NB4 (cell line): ENCODE results near the gene STOX1.
"Not testable (repeated sequence)": the region's sequence is repeated elsewhere in the genome, so short reads cannot be mapped to it uniquely, and the experiment has no call there.

Source experiments
- DNase-seq: peaks from one replicate; pipeline ENCODE4 v3.0.0; 2010; ENCODE audit warnings: low read depth
- H3K4me3 ChIP-seq: one replicate; pipeline ENCODE4 v1.5.1; 2011; ENCODE audit warnings: mild to moderate bottlenecking, low read depth, low read length, moderate library complexity
- CTCF ChIP-seq: IDR thresholded peaks from one replicate; pipeline ENCODE4 v1.5.1; 2012; ENCODE audit warnings: low read depth, low read length
- MAX ChIP-seq: IDR thresholded peaks from 2 replicates; pipeline ENCODE4 v1.6.1; 2011; ENCODE audit warnings: low read depth, low read length
- MYC ChIP-seq: IDR thresholded peaks from 2 replicates; pipeline ENCODE4 v1.6.1; 2011; ENCODE audit warnings: low read depth, low read length
- POLR2A ChIP-seq: IDR thresholded peaks from 2 replicates; pipeline ENCODE4 v1.6.1; 2011; ENCODE audit warnings: mild to moderate bottlenecking; ENCODE audit not compliant: insufficient read length; ENCODE audit errors: extremely low read depth

STOX1 gene

GRCh38 chr10:68934994-68935393, 107.7 kb downstream of the STOX1 start:
- TF ChIP-seq MYC (no peak), CTCF (no peak), POLR2A (no peak), MAX (no peak)
- H3K4me3 ChIP-seq = no peak overlapping the region
- no peak for DNase-seq

- DNase-seq = no peak
- TF ChIP-seq MAX = no peak
- no peak for TF ChIP-seq MYC
- TF ChIP-seq POLR2A = no peak
- no peak for TF ChIP-seq CTCF
- no peak overlapping the region for H3K4me3 ChIP-seq
Measured at GRCh38 chr10:68938117-68938516, 110.8 kb downstream of the STOX1 start.

- no peak overlapping the region for H3K4me3 ChIP-seq
- TF ChIP-seq POLR2A (no peak), MYC (no peak), MAX (no peak), CTCF (no peak)
- no peak for DNase-seq
Measured at GRCh38 chr10:68938884-68939283, 111.6 kb downstream of the STOX1 start.

- not testable (repeated sequence) for H3K4me3 ChIP-seq, DNase-seq
Measured at GRCh38 chr10:68940917-68941316, 113.6 kb downstream of the STOX1 start.
